IPS-11a (cell line): ENCODE measurements around the gene NFKBIE.
A peak's percentile ranks its signal among the peaks of the same experiment; 100 is the strongest.
"Not testable (repeated sequence)": the region's sequence is repeated elsewhere in the genome, so short reads cannot be mapped to it uniquely, and the experiment has no call there.

ENCODE experiments used
- H3K4me3 ChIP-seq: one replicate; pipeline ENCODE4 v1.5.1; 2013; ENCODE audit warnings: low read depth, low read length, control low read depth

NFKBIE gene

GRCh38 chr6:44245912-44246662 lies 19.3 kb downstream of the NFKBIE start:
- peak overlapping the region; percentile 99 for H3K4me3 ChIP-seq

GRCh38 chr6:44245391-44245911 lies 19.9 kb downstream of the NFKBIE start:
- peak overlapping the region; percentile 53 for H3K4me3 ChIP-seq

- H3K4me3 ChIP-seq: no peak overlapping the region
Observed at GRCh38 chr6:44243345-44243744, 22.0 kb downstream of the NFKBIE start.

DNA sequence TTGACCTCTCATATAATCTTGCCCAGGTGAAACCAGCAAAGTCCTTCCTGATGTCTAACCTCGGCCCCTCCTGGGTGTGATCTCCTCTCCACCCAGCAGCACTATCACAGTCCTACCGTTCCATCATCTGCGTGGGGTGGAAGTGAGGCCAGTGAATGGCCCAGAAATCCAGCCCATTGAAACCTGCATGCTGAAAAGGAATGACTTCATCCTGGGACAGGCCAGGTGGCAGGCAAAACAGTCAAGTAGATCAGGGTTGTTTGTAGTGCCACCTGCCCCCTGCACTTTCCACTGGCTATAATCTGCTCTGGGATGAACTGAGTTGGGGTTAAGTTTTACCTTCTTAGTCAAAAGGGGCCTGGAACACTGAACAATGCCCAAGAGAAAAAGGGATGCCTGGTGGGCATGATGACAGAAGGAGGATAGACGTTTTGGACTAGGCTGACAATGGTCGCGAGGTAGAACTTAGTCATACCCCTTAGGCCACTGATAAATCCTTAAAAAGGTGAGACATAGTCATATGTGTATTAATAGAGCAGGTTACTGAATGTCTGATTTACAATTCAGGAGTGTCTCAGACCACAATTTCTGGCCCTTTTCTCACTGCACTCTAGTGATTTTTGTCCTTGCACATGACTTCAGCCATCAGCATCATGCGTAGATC lies 26.5 kb downstream of the NFKBIE start:
- H3K4me3 ChIP-seq: no peak overlapping the region

DNA sequence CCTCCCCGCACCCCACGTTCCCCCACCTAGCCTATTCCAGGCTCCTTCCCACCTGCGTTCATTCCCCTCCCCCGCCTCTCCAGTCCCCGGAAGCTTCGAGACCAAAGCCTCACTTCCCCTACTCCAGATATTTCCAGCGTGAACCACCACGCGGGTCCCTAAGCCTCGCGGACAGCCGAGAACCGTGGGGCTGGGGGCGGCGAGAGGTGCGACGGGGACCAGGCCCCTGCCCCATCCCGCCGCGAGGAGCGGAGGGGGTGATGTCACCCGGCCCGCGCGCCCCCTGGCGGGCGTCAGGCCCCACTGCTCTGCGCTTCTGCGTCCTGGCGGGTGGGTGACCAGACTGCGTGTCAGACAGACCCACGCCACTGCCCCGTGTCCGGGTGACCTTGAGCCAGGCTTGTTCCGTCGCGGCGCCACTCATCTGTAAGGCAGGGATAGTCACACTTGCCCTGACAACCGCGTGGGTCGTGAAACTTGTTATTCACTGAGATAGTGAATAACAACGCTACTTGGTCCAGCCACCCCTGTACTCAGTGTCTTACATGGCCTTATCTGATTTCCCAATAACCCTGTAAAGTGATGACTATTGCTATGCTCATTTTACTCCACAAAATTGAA lies 27.4 kb downstream of the NFKBIE start:
- H3K4me3 ChIP-seq: peak overlapping the region; percentile 37

DNA sequence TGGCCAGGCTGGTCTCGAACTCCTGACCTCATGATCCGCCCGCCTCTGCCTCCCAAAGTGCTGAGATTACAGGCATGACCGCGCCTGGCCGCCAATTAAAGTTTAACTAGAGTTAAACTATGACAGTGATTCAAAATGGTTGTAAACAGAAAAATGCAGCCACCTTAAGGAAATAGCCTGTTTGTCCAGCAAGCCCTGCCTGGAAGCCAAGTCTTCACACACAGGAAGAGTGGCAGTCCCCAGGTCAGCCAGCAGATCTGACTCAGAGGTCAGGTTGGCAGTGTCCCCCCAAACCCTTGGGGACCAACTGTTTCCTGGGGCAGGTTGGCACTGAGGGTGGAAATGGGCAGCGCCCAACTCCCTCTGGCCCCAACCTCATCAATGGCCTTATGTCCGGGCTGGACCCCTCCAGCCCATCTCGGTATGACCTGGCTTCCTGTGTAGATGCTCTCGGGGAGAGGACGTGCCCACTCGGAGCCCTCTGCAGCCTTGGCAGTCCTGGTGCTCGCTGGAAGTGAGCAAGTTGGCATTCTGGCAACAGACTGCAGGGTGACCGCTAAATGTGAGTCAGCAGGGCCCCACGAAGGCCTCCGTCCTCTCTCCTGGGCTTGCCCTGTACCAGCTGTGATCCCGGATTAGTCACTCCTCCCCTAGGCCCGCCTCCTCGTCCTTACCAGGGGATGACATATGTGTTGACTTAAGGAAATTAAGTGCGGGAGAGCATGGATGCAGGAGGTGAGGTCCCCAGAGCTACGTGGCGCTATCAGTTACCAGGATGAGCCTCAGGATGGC lies 28.1 kb downstream of the NFKBIE start:
- peak overlapping the region; percentile 37 for H3K4me3 ChIP-seq

DNA sequence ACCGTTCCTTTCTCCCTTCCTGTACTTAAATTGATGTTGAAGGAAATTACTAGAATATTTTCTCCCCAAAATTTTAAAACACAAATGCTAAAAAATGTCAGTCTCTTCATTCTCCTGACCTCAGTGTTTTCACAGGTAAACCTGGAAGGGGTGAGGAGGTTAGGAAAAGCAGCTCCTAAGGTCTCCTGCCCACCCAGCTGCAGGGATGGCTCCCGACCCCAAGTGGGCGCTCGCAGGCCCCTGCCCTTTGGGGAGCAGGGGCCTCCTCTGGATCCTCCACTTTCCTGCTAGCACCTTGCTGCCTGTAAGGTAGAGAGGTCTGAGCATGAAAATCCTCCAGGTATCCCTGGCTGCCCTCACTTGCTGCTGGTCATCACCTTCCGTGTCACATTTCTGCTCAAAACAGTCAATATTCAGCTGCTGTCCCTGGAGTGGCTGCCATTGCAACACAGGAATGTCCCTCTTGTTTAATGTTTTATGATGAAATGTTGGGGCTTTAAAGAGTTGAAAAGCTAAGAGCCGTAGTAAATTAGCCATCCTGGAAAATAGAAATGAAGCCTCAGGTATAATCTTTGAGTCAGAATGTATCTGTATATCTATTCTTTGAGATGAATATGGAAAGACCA lies 29.3 kb downstream of the NFKBIE start:
- H3K4me3 ChIP-seq: no peak overlapping the region

- H3K4me3 ChIP-seq: no peak overlapping the region
Observed at GRCh38 chr6:44235269-44235668, 30.1 kb downstream of the NFKBIE start.

DNA sequence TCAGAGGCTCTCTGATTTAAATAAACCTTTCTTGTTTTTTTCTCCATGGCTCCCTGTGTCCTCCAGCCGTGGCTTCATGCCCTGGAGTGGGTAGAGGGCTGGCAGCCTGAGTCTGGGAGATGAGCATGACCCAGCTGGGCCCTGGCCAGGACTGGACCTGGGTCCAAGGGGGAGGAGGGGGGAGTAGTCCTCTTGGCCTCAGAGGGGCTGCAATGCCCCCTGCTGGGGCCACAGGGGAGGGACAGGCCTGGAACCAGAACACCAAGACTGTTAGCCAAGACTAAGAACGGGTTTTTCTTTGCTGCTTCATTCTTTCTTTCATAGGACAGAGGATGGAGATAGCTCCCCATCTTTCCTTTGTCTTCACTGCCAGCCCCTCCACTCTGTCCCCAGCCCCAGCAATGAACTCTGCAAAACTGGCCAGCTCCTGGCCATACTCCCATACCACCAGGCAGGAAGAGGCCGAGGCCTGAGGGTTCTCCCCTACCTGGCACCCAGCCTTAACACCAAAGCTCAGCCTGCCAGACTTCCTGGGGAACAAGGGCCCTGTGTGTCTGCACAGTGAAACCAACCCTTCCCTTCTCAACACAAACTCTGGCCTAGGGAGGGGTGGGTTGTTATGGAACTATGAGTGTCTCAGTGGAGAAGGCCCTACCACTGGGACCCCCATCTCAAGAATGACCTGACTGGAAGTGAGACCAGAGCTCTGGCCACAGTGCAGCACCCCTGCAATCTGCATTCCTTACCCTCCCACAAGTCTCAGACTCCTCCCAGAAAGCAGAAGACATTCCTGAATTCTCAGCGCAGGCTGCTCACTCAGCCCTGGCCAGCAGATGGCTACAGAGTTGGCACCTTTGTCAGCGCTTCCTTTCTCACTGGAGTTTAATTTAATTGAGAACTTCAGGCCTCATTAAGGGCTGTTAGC lies 31.0 kb downstream of the NFKBIE start:
- no peak overlapping the region for H3K4me3 ChIP-seq

- H3K4me3 ChIP-seq: no peak overlapping the region
Observed at GRCh38 chr6:44233567-44234100, 31.7 kb downstream of the NFKBIE start.

DNA sequence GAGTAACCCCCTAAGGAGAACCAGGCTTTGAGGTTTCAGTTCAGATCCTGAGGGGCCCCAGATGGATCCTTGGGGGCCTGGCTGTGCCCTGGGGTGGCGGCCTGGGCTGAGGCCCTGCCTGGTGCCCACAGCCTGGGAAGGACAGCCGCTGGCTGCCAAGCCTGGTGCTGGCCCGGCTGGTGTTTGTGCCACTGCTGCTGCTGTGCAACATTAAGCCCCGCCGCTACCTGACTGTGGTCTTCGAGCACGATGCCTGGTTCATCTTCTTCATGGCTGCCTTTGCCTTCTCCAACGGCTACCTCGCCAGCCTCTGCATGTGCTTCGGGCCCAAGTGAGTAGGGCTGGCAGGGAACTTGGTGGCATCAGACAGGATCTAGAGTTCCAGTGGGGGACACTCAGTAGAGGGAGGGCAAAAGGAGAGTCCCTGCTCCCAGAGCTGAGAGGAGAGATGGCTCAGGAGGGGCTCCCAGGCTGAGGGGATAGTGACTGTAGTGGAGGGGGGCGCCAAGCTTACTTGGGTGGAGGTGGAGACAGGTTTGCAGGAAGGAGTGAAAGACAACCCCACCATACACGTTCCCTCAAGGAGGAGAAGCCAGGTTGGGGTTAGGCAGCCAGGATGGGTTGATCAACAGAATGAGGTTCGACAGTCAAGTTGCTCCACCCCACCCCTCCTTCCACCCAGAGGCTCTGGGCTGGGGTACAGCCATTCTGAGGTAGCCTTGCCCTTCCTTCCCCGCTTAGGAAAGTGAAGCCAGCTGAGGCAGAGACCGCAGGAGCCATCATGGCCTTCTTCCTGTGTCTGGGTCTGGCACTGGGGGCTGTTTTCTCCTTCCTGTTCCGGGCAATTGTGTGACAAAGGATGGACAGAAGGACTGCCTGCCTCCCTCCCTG lies 32.4 kb downstream of the NFKBIE start:
- H3K4me3 ChIP-seq: no peak overlapping the region

DNA sequence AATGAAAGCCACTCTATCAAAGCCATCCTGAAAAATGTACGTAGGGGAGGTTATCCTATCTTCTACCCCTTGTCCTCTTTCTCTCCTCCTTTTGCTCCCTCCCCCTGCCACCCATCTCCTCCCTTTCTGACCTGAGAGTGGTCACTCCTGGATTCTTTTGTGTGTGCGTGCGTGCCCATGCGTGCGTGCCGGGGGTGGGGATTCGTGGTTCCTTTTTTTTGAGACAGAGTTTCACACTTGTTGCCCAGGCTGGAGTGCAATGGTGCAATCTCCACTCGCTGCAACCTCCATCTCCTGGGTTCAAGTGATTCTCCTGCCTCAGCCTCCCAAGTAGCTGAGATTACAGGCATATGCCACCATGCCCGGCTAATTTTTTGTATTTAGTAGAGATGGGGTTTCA lies 33.9 kb downstream of the NFKBIE start:
- H3K4me3 ChIP-seq: not testable (repeated sequence)

- H3K4me3 ChIP-seq: no peak overlapping the region
Observed at GRCh38 chr6:44230034-44230675, 35.2 kb downstream of the NFKBIE start.

GRCh38 chr6:44229376-44230033 lies 35.8 kb downstream of the NFKBIE start:
- no peak overlapping the region for H3K4me3 ChIP-seq

- no peak overlapping the region for H3K4me3 ChIP-seq
Observed at GRCh38 chr6:44228836-44229235, 36.5 kb downstream of the NFKBIE start.

DNA sequence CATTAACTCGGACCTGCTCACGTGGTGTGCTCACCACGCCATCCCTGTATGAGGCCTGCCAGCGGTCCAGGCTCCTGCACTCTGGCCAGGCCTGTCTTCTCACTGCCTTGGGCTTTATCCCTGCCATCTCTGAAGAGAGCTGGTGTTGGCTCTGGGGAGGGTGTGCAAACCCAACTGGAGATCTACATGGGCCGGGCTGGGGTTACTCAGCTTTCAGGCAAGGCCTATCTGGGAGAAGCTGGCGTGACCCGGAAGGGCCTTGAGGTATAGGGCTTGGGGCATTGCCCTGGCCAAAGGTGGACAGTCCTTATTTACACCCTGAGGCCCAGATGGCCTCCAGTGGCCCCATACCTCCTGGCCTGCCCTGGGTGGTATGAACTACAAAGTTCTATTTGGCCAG lies 36.9 kb downstream of the NFKBIE start:
- no peak overlapping the region for H3K4me3 ChIP-seq

- H3K4me3 ChIP-seq: no peak overlapping the region
Observed at GRCh38 chr6:44228031-44228430, 37.3 kb downstream of the NFKBIE start.
